ENCODE measurements around the gene CBX8. TPM values are rescaled to one million over a fixed set of nuclear protein-coding genes. Genes with fewer than 3 reads are reported as not detected.

CBX8 gene
- 11.8 to 16.8 TPM (median 15.9 TPM) in 5 replicates for total RNA-seq (2022; extraction: Qiagen RNA extraction)

DNA sequence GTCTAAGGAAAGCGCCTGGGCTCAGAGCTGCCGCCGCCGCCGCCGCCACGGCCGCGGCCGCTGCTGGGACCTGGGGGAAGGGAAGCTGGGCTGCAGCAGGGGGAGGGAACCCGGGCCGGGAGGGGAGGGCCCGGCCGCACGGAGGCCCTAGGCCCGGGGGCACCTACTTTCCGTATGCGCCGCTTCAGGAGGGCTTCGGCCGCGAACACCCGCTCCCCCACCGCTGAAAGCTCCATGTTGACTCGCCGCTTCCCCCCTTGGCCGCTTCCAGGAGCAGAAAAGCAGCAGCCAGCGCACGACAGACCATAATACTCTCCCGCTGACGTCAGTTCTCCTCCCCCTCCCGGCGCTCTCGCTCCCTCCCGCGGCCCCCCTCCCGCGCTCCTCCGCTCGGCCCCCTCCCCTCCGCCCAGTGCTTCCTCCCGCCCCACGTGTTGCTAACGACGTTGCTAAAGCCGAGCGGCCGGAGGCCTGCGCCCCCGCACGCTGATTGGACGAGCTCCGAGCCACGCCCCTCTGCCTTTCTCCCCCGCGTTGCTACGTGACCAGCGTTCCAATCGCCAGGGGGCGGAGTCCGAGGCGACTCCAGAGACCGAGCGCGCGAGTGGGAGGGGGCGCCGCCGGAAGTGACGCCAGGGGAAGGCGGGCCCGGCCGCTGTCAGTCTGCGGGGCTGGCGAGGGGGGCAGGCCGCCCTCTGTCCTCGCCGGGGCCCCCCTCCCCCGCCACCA lies at the start of gene CBX8:
Gene CBX8, minus strand, starts transcription at position 315 of the 729 bp plus-strand sequence. Its CDS starts 79 bp downstream, at position 236.

DNA sequence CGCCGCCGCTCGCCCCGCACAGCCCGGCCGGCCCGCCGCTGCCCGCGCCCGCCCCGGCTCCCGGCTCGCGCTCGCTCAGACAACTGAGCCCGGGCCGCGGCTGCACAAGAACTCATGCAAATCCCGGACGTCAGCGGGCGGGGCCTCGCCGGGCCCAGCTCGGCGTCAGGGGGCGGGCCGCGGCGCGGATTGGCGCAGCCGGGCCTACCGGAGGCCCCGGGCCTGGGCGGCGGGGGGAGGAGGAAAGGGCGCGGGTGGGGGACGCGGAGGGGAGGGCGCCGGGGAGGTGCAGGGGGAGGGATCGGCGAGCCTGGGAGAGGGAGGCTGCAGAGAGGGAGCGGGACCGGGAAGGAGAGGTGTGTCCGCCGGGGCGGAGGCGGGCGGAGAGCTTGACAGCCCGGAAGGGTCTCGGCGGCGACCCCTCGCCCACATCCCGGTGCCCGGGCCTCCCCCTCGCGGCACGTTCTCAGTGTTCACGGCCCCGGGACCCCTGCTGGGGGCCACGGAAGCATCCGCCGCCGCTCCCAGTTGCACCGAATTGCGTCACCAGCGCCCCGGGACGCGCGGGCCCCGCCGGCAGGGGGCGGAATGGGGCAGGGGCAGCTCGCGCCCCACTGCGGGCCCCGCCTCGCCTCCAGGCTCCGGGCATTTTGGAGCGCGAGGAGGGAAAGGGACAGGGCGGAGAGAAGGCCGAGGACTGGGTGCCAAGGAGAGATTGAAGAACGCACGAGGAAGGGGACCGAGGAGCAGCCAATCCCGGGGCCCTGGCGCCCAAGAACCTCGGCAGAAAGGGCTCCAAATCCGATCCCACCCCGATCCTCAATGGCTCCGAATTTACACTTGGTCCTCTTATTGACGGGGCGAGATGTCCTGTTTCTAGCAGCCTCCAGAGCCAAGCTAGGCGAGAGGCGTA lies 42.7 kb upstream of the CBX8 start, which contains the start of gene CBX4:
Gene CBX4, minus strand, starts transcription at position 85 of the 913 bp plus-strand sequence. CDS start 189 bp downstream, outside the sequence.

DNA sequence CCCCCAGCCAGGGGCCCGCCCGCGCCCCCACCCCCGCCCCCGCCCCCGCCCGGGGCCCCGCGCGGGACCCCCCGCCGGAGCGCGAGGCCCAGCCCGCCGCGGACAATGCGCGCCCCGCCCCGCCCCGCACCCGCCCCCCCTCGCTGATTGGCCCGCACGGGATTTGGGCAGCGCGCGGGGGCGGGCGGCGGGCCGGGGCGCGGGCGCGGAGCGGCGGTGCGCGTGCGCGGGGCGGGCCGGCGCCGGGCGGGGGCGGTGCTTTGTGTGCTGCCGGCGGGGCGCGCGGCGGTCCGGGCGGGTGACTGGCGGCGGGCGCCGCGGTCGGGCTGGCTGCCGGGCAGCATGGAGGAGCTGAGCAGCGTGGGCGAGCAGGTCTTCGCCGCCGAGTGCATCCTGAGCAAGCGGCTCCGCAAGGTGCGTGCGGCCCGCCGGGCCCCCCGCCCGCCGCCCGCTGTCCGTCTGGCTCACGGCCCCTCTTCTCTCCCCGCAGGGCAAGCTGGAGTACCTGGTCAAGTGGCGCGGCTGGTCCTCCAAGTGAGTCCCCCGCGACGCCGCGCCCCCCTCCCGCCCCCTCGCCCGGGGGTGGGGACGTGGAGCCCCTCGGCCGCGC lies 18.9 kb downstream of the CBX8 start, which contains the start of gene CBX2:
Gene CBX2, plus strand, starts transcription at position 255 of the 610 bp plus-strand sequence. Its CDS starts 88 bp downstream, at position 343.

Other genes with a start within 250 kb of the CBX8 start
- 3.3 to 6.1 TPM (median 5.3 TPM) in 5 replicates for gene RBFOX3, start 186.0 kb downstream of the CBX8 start, total RNA-seq (2022; extraction: Qiagen RNA extraction)
- not detected in 5 replicates for gene ENPP7, start 66.1 kb downstream of the CBX8 start, total RNA-seq (2022; extraction: Qiagen RNA extraction)
- 14.3 to 17.5 TPM (median 16.1 TPM) in 5 replicates for gene CBX2, start 18.9 kb downstream of the CBX8 start, total RNA-seq (2022; extraction: Qiagen RNA extraction)
- gene CBX4, start 42.4 kb upstream of the CBX8 start, total RNA-seq (2022; extraction: Qiagen RNA extraction): 28.7 to 42.1 TPM (median 40.3 TPM) in 5 replicates
- gene TBC1D16, start 238.8 kb upstream of the CBX8 start, total RNA-seq (2022; extraction: Qiagen RNA extraction): 11.4 to 17.3 TPM (median 14.5 TPM) in 5 replicates
- 6.3 to 8.3 TPM (median 7.6 TPM) in 5 replicates for gene CCDC40, start 239.6 kb upstream of the CBX8 start, total RNA-seq (2022; extraction: Qiagen RNA extraction)